GM23248 (cell line): ENCODE results near the gene SFTPB.

Experiments
- EZH2 ChIP-seq: fragments of 200-600 bp; sonication (generic); IDR thresholded peaks from 2 replicates; pipeline ENCODE4 v1.6.1; 2018; ENCODE audit warnings: antibody characterized with exemption, mild to moderate bottlenecking; ENCODE audit not compliant: insufficient read depth, poor library complexity, severe bottlenecking
- EZH2phosphoT487 ChIP-seq: fragments of 200-600 bp; sonication (generic); IDR thresholded peaks from 2 replicates; pipeline ENCODE4 v1.6.1; 2018; ENCODE audit warnings: antibody characterized with exemption, moderate library complexity, mild to moderate bottlenecking, low read depth; ENCODE audit not compliant: insufficient read depth

DNA sequence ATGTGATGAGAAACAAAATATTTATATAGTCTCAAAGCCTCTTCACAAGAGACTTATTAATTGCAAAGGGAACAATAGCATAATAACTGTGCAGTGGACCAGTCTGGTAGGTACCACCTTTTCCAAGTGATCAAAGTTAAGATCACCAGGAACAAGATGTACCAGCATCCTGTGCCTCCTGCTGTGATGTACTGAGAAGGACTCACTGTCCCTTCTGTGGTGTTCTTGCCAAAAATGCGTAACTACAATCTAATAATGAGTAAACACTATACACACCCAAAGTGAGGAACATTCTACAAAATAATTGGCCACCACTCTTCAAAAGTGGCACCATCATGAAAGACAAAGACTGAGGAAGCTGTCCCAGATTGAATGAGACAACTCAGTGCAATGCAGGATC is 40.6 kb upstream of the SFTPB start:
- TF ChIP-seq EZH2: no peak
- TF ChIP-seq EZH2phosphoT487: no peak
